T1000 (cell line): ENCODE measurements around the gene REN.

Experiments used
- DNase-seq: peaks from one replicate; lab custom pipeline; 2025; ENCODE audit warnings: mixed read lengths; lab: John Stamatoyannopoulos, UW

The REN gene

DNA sequence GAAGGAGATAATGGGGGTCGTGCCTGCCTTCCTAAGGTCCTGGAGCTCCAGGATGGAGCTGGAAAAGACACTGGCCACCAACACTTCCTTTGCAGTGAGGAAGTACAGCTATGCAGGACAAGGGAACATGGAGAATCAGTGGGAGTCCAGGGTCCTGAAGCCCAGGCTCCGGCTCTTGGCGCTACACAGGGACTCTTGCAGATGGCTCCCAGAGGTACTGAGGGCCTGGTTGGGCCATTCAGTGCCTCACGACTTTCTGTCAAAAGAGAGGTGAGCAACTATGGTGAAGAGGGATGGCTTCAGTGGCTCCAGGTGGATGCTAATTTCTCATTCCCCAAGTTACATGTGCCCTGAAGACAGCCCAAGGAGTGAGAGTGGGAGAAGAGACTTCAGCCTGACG, 12.5 kb downstream of the REN start:
- DNase-seq: no peak

DNA sequence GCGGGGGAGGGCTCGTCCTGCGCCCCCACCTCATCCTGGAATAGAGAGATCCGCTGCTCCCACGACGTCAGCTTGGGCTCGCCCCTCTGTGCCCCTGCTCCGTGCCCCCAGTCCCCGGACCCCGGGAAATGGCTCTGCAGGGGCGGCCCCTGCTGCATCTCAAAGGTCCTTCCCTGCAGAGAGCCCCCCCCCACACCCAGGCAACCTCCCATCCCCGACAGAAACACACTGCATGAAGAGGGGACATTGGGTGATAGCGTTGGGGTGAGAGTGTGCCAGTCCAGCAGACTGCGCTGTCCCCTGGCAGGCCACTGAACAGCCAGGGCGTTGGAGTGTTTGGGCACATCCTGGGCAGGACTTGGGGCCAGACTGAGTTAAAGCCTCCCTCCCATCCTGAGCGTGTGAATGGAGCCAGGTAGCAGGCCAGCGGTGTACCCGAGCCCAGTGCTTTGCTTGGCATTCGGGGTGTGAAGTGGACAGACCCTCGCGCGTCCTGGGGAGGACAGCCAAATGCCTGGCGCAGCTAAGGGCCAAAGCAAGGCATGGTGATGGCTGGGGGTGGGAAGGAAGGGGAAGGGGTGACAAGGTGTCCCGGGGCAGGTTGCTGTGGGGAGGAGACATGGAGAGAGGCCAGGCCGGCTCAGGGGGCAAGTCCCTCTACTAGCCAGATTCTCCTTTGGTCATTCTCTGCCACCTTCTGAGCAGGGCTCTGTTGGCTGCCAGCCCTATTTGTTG, 13.7 kb downstream of the REN start:
- no peak for DNase-seq

GRCh38 chr1:204151552-204152309, 14.4 kb downstream of the REN start, which contains the start of gene ETNK2:
Gene ETNK2, minus strand, starts transcription at chr1:204152044. Its CDS starts 192 bp downstream, at chr1:204151852.
- DNase-seq: peak; percentile 70

DNA sequence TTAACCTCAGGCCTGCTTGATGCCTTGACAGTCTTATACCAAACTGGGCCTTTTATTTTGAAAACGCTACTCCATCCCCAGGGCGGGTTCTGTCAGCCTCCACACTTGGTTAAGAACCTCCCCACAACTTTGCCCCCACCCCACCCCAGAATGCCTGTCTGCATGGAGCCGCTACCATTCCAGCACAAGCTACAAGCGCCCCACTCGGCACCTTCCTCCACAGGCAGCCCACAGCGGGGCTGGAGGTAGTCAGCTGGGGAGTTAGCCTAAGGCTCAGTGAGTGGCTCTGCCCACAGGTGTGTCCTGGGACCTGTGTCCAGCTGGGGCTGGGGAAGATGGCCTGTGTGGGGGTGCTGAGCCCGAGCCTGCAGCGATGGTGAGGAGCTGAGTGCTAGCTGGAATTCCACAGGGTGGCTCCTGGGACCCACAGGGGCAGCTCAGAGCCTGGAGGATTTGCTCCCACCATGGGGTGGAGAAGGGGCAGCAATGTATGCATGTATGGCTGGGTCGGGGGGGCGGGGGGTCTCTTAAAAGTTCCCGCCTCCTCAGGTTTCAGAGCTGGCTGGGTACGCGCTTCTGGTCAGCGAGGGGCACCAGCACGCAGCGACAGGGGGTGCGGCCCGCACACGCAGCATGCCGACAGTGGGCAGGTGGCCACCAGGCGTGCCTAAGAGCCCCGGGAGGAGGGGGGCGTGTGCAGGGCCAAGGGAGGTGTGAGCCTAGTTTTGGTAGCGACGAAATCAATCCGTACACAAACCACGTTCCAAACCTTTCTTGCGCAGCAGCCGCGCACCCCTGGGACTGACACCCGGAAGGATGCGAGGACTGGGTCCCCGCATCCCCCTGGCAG, 15.2 kb downstream of the REN start:
- DNase-seq: no peak

- DNase-seq: no peak
These were observed 16.2 kb downstream of the REN start for GRCh38 chr1:204149635-204150565.

DNA sequence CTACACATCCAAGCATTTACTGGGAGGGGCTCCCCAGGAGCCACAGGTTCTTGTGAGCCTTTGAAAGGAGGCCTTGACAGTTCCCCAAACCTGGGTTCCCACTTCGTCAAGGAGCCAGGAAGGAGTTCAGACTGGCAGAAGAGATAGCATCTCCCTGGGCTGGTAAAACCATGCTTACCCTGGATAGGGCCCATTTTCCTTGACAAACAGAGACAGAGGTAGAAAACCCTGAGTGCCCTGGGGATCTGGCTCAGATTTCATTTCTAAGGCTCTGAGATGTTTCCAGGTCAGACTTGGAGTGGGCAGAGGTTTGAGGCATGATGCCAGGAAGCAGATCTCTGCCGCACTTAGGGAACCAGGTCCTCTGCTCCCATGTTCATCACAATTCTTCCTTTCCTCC, 17.0 kb downstream of the REN start:
- no peak for DNase-seq

DNA sequence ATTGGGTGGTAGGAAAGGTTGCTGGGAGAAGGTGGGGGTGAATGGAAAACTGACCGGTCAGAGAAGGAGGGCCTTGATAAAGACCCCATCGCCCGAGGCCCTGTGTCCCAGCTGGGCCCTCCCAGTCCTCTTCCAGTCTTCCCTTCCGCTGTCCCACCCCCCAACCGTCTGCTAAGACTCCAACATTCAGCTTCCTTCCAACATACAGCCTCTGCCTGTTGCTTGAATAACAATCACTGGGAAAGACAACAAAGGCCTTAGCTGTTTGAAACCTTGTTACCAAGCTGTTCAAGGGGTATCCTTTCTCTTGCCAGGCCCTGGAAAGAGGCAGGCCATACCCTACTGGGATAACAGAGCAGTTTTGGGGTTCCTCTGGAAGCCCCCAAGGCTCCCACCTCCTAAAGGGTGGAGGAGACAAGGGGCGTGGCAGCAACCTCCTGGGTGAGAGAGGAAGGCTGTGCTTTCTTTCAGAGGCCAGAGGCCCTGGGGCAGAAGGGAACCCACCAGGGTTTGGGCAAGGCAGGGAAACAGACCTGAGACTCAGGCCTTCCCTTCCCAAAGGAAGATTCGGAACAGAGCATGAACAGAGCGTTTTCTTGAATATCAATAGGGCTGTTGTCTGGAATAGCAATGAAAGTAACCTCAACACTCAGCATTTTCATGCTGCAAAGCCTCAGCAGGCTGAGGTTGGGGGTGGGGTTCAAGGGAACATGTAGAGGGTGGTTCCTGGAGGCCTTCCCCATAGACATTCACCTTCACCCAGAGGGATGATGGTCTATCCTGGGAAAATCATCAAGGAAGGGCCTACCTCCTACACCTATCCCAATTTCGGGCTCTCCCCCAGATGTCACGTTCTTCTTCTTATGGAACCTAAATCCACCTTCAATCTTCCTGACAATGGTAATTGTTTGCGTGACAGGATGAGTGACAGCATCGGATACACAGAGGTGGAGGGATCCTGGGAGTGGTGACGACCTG, 18.4 kb downstream of the REN start:
- DNase-seq: no peak

DNA sequence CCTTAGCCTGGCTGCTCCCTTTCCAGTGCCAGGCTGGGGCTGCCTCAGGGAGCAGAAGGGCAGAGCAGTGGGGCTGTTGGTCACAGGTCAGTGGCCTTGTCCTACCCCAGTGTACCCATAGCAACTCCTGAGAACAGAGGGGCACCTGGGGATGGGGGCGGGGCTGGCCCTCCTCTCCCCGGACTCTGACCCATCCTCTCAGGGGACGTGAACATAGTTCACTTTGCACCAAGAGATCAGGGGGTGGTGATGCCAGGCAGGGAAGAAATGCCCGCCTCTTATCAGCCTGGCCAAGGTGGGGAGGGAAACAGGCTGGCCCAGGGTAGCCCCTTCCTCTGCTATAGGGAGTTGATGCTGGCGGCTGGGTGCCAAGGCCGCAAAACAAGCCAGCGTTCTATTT, 19.2 kb downstream of the REN start:
- no peak for DNase-seq

DNA sequence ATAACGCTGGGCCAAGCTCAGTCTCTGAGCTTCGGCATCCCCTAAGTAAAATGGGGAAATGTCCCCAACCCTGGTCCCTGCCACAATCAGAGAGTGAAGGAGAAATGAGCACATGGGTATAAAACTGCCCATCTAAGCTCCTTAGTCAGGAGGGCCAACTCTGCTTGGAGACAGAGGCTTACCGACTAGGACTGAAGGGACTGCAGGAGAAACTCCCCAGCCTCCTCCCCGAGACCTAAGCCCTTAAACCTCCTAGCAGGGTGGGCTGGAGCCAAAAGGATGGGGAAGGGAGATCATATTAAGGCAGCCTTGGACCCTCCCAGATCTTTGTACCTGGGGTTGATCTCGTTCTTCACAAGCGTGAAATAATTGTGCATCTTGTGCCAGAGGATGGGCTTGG, 19.8 kb downstream of the REN start:
- DNase-seq: no peak

DNA sequence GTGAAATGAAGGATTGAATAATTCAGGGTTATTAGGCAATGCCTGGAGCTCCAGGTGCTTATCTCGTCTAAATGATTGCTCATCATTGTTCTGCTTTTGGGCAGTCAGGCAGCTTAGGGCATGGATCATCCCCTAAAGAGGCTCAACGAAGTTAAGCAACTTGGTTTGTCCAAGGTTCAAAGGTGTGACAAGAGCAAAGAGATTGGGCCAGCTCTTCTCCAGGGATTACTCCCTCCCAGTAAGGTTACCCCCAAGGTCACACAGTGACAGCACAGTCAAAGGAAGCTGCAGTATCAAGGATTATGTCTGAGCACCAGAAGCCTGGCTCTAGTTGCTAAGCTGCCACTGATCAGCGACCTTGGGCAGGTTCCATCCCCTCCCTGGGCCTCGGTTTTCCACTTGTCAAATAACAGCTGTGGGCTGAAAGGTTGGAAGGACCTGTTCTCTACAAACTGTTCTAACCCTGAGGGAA, 21.1 kb downstream of the REN start:
- no peak for DNase-seq

DNA sequence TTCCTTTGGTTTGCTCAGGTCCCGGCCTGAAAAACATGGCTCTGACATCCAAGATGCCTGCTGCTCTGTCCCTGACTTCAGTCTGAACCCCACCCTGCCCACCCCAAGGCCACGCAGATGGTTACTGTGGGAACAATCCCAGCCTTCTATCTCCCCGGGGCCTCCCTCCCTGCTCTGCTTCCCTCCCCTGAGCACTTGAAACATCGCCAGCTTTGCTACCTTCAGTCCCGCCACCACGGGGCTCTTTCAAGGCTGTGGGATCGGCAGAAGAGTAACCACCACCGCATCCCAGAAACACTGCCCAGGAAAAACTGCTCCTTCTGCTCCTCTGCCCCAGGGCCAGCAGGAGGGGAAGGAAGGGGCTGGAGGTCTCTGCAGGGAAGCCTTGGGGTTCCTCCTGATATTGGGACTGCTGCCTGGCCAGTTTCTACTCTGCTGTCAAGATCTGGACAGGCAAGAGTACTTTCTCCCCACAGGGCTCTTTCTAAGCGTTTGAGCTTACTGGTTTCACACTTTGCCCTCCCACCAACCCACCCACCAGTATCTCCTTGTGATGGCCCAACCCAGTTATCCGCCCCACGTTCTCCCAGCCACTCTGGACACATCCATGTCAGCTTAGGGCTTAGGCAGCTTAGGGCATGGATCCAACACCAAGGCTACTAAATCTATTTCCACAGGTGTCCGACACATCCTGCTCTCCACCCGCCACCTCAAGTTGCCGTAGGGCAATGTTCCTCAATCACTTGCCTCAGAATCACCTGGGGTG, 22.7 kb downstream of the REN start:
- no peak for DNase-seq

DNA sequence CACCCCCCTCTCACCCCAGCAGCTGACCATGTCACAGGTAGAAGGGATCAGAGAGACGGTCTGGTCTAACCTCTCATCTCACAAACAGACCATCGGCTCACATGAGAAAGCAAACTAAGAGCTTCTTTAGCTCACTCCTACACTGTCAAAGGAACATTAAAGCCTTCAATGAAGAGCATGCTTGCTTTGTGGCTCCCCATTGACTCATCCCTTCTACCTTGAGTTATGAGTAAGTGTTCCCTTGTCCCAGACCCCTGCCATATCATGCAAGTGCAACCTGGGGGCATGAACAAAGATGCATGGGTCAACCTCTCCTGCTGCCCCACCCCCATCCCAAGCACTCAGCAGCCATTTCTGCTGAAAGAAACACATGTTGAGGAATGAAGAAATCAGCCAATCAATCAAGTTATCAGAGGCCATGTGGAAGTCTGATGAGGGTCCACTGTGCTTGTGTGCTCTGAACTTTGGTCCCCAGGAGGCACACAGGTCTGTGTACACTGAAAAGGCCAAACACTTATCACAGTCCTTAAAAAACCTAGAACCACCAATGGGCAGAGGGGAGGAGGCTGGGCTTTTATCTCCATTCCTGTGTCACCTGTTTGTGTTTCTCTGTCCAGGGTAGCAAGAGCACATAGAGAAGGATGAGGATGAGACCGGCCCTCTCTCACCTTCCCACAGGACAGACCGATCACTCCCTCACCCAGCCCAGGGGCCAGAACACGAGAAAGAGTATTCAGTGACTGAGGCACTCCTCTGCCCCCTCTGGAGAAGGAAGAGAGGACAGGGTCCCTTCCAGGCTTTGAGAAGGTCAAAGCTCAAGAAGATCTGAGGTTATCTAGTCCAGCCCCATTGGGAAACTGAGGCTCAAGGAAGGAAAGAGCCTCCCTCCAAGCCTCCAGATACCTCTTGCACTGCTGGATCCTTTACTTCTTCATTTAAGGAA, 23.8 kb downstream of the REN start:
- DNase-seq: no peak

DNA sequence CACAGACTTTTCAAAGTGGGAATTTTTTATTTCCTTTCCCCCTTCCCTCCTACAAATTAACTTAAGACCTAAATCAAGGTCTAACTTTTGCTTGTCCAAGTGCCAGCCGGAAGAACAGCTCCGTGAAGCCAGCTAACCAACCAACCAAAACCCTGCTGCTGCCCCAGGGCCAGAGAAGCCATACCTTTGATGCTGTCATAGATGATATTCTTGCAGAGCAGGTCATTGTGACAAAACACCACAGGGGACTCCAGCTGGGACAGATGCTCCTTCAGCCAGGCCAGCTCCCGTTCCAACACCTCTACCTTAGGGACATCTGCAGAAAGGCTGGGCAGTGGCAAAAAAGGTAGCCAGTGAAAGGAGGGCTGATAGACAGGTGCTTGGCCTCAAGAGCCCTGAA, 25.0 kb downstream of the REN start:
- DNase-seq: no peak

DNA sequence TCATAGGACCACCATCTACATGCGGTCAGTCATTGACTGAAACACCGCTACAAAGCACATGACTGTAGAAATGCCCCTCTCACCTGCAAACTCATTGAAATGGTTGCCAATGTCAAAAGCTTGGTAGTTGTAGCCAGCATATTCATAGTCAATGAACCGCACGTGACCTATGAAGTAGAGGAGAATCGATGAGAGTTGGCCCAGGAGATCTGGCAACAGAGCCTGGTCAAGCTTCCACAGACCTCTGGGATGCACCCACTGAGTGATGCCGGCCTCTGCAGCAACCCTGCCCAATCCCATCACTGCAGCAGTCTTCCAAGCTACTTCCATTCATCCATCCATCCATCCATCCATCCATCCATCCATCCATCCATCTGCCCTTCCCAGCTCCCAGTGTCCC, 26.2 kb downstream of the REN start:
- DNase-seq: no peak

DNA sequence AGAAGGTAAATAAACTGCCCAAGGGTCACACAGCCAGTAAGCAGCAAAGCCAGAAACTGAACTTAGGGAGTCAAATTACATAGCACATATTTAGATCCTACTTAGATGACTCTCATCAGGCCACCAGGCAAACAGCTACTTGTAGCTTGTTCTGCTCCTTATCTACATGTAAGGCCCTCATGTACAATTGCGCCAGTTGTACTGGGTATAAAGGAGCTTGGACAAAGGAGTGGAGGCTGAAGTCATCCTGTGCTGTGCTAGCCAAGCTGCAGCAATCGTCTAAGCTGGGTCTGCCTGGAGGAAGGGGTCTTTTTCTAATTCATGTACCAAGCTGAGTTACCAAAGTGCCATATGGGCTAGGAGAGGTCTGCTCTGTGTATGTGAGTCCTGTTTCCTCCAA, 27.0 kb downstream of the REN start:
- no peak for DNase-seq

DNA sequence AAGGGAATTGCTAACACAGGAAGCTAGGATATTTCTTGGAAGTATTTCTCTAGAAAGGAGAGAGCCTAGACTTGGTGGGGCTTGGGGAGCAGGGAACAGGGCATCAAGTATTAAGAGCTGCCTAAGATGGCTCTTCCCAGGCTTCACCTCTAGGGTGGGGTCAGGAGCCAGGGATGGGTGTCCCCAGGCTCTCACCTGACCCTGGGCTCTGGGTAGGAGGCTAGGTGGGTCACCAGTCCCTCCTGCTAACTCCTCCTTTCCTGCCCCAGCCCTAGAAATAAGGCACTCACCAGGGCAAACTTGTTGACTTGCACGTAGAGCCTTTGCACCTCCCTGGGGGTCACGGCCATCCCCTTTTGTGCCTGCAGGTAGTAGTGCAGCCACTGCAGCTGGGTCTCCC, 29.3 kb downstream of the REN start:
- no peak for DNase-seq

GRCh38 chr1:204134103-204134502, 32.0 kb downstream of the REN start:
- DNase-seq: peak; percentile 52

GRCh38 chr1:204132718-204133117, 33.4 kb downstream of the REN start:
- no peak for DNase-seq
